HG03095 (cell line): ENCODE data around the gene STRBP.
"Not testable (repeated sequence)": the region's sequence is repeated elsewhere in the genome, so short reads cannot be mapped to it uniquely, and the experiment has no call there.

Source experiments
- ATAC-seq: cut with Tn5 transposase; IDR thresholded peaks from one replicate; pipeline ENCODE4 v1.9.1; 2021; ENCODE audit warnings: moderate library complexity; ENCODE audit not compliant: unreplicated experiment

STRBP gene

DNA sequence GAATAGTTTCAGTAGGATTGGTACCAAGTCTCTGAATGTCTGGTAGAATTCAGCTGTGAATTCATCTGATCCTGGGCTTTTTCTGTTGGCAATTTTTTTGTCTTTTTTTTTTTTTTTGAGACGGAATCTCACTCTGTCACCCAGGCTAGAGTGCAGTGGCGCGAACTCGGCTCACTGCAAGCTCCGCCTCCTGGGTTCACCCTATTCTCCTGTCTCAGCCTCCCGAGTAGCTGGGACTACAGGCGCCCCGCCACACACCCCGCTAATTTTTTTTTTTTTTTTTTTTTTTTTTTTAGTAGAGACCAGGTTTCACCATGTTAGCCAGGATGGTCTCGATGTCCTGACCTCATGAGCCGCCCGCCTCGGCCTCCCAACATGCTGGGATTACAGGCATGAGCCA is 67.9 kb downstream of the STRBP start:
- not testable (repeated sequence) for ATAC-seq

DNA sequence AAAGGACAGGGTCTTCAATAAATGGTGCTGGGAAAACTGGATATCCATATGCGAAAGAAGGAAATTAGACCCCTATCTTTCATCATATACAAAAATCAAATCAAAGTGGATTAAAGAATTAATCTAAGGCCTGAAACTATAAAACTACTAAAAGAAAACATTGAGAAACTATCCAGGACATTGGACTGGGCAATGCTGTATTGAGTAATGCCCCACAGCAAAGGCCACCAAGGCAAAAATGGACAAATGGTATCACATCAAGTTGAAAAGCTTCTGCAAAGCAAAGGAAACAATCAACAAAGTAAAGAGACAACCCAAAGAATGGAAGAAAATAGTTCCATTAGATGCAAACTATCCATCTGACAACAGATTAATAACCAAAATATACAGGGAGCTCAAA is 72.3 kb downstream of the STRBP start:
- no peak for ATAC-seq

DNA sequence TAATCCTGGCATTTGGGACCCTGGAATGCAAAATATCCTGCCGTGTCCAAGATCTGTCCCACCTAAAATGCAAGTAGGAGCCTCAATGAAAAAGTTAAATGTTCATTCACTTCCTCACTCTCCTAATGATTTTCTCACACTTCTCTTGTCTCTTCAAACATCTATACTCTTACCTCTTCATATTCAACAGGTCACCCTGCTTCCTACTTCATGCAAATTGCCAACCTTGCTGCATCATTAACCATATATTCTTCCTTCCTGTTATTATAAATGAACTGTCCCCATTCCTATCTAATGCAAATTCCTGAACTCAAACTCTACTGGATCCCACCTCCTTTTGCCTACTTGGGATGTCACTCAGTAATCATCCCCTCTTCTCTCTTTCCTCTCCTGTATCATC is 74.4 kb downstream of the STRBP start:
- no peak for ATAC-seq

- no peak for ATAC-seq
Measured at GRCh38 chr9:123191680-123192079, 76.7 kb downstream of the STRBP start.

GRCh38 chr9:123191260-123191659 is 77.1 kb downstream of the STRBP start:
- ATAC-seq: no peak

DNA sequence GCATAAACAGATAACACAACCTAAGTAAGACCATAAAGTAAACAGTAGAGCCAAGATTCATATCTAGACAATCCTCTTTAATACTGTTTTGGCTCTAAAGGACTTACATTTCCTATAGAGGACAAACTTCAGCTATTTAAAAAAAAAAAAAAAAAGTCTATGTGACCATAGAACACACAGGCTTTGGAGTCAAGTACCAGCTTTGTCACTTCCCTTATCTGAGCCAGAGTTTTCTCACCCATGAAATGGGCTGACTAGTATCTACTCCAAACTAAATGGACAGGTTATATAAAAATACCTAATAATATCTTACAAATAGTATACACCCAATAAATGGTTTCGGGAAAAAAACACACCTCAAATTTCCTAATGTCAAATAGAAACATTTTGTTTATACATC is 81.3 kb downstream of the STRBP start:
- no peak for ATAC-seq

DNA sequence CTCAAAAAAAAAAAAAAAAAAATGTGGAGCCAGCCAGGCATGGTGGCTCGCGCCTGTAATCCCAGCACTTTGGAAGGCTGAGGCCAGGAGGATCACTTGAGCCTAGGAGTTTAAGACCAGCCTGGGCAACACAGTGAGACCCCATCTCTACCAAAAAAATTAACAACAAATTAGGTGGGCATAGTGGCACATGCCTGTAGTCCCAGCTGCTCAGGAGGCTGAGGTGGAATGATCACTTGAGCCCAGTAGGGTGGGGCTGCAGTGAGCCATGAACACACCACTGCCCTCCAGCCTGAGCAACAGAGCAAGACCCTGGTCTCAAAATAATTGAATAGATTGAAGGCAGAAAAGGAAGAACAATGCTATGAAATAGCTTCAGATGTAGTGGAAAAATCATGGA is 82.4 kb downstream of the STRBP start:
- not testable (repeated sequence) for ATAC-seq

- ATAC-seq: no peak
Measured at GRCh38 chr9:123176949-123177348, 91.4 kb downstream of the STRBP start.

DNA sequence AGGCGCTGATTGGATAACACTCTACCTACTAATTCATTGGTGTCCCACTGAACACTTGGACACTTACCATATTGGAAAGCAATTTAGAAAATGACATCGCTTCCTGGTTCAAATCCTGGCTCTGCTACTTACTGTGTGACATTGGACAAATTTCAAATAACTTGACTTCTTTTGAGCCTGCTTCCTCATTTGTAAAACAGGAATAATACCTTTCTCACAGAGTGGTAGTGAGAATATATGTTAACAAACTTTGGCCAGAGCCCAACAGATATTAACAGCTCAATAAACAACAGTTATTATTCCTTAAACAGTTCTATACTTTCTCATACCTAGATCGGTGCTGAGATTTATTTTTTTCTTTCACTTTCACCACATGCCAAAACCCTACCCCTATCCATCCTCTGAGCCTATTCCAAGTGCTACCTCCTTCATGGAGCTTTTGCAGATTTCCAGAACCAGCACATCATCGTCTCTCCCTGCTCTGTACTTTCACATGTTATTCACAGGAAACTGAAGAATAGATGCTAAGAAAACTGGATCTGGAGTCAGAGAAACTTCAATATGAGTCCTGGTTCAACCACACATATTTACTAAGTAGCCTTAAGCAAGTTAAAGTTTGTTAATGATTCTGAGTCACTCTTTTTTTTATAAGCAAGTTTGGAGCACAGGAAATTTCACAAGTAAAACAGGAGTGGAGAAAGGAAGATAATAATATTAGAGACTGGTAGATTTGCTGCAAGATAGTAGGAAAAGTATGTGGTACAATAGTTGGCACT is 92.3 kb downstream of the STRBP start:
- no peak for ATAC-seq

- peak; percentile 93 for ATAC-seq
Measured at GRCh38 chr9:123174887-123175518, 93.4 kb downstream of the STRBP start.

DNA sequence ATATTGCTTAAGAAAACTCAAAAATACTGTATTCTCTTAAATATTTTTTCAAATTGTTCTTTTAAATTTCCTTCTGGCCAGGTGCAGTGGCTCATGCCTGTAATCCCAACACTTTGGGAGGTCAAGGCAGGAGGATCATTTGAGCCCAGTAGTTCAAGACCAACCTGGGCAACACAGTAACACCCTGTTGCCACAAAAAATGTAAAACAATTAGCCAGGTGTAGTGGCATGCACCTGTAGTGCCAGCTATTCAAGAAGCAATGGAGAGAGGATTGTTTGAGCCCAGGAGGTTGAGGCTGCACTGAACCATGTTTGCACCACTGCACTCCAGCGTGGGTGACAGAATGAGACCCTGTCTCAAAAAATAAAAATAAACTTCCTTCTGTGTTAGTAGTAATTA is 94.3 kb downstream of the STRBP start:
- ATAC-seq: no peak

- ATAC-seq: no peak
Measured at GRCh38 chr9:123169926-123170325, 98.5 kb downstream of the STRBP start.

GRCh38 chr9:123168586-123168985 is 99.8 kb downstream of the STRBP start:
- ATAC-seq: no peak

GRCh38 chr9:123167474-123167873 is 100.9 kb downstream of the STRBP start:
- ATAC-seq: no peak

DNA sequence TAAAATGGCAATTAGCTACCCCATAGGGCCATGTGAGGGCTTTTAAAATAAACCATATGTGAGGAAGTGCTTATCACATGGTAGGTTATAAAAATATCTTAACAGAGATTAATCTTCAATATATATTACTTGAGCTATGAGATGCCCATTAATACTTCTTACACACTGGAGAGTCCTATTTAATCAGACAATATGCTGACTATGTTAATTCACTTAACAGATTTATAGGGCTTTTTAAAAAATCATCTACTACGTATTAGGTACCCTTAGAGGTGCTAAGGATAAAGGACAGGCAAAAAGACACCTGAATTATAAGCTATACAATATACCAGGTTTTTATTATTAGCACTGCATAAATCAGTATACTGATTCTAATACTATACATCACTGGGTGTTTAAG is 102.6 kb downstream of the STRBP start:
- ATAC-seq: no peak

GRCh38 chr9:123164285-123164684 is 104.1 kb downstream of the STRBP start:
- ATAC-seq: no peak

DNA sequence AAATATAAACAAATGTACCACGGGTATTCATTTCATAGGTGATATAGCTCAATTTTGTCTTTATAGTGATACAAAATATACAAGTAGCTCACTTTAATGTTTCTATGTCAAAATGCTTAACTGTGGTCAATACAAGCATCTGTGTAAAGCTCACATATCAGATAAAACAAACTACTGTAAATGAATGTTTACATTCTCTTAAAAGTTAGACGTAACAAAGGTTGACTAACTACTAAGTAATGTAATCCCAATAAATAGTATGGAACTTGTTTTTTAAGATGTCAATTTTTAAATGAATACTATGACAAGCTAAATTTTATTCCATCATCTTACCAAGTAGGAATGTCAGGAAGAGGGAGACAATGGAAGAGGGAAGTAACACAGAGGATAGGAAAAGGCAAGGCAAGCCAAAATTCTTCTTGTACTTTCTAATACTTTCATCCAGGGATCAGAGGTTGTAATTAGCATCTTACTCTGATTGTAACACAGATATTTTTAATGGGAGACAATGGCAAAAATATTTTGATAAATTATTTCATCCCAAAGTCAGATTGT is 105.5 kb downstream of the STRBP start:
- no peak for ATAC-seq

DNA sequence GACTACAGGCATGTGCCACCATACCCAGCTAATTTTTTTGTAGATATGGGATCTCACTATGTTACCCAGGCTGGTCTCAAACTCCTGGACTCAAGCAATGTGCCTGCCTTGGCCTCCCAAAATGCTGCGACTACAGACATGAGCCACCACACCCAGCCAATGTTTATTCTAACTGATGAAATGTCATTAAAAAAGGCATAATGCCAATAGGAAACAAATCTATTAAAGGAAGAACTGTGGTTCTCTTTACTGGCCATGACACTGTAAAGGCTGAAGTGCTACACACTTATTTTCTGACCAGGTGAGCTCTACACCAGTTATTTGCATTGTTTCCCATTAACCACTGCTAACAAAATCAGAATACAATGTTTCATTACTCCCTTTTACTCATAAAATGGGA is 106.0 kb downstream of the STRBP start:
- ATAC-seq: no peak

GRCh38 chr9:123157221-123157620 is 111.2 kb downstream of the STRBP start:
- ATAC-seq: no peak

GRCh38 chr9:123150708-123151503 is 117.5 kb downstream of the STRBP start:
- no peak for ATAC-seq

- ATAC-seq: no peak
Measured at GRCh38 chr9:123149067-123149466, 119.3 kb downstream of the STRBP start.

DNA sequence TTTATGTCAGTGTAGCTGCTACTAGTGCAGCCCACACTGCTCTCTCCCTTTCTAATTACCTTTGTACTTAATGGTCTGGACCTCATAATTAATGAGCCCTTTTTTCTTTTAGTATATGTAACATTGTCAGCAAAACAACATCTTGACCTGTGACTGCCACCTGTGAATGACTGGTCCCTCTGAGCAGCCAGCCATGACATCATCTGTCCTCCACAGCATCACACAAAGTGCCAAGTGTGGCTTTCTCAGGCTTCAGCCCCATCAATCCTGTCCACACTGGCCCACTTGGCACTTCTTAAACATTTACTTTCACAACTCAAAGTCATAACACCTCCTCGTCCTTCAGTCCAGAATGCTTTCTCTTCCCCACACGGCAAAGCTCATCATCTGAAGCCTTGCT is 130.2 kb downstream of the STRBP start:
- ATAC-seq: no peak
